HCT116 (cell line): ENCODE results near the gene ERP29. TPM values are rescaled to one million over a fixed set of nuclear protein-coding genes. Genes with fewer than 3 reads are reported as not detected.

Experiments used
- ATAC-seq: fragments of 200-7000 bp; cut with Tn5 transposase; 2 replicates; pipeline ENCODE4 v1.9.1; 2020; ENCODE audit warnings: mild to moderate bottlenecking, moderate library complexity
- BruUV-seq: library from RNA; stranded (reverse); fragments of 400-500 nt; replicated peaks from 2 replicates; lab custom pipeline; 2021; lab: Mats Ljungman, UMichigan
- CTCF ChIA-PET: fragments of 300-600 bp; sonication (Branson Sonifier 250); formaldehyde crosslinking; loops from one replicate; lab custom pipeline; 2021; ENCODE audit warnings: antibody characterized with exemption; lab: Charles Lee
- POLR2A ChIA-PET: fragments of 300-600, 350-600 bp; sonication (Branson Sonifier 250); formaldehyde crosslinking; loops from one replicate; lab custom pipeline; 2021; ENCODE audit warnings: antibody characterized with exemption; lab: Charles Lee
- RAD21 ChIA-PET, 2 experiments: fragments of 300-600 bp; sonication (Branson Sonifier 250); formaldehyde crosslinking; loops; one replicate each; lab custom pipeline; 2023; ENCODE audit warnings: low total read pairs in 2 of 2; ENCODE audit not compliant: uncharacterized antibody in 2 of 2, unreplicated experiment in 2 of 2, low non-redundant PET in 1 of 2; lab: Charles Lee
- DNase-seq: peaks from one replicate; pipeline ENCODE4 v3.0.0-alpha.2; 2010; ENCODE audit warnings: low read depth, low spot score
- H2AFZ ChIP-seq: fragments of 200-600 bp; shearing (Covaris generic), sonication (generic); 2 replicates; pipeline ENCODE4 v1.6.1; 2017; ENCODE audit warnings: low read depth, mixed run types, mixed read lengths, antibody characterized with exemption, low read length; ENCODE audit not compliant: poor library complexity, severe bottlenecking
- H3K27ac ChIP-seq: 2 replicates; pipeline ENCODE4 v1.5.1; 2012; ENCODE audit warnings: low read depth, low read length
- H3K27me3 ChIP-seq: fragments of 200-600 bp; sonication (generic); 2 replicates; pipeline ENCODE4 v1.6.1; 2016; ENCODE audit warnings: mixed run types, low read length, mixed read lengths; ENCODE audit not compliant: insufficient read depth
- H3K36me3 ChIP-seq, 2 experiments: fragments of 200-500 bp in 1 of 2; fragments of 200-600 bp in 1 of 2; sonication (Bioruptor generic) in 1 of 2; sonication (generic) in 1 of 2; 2 replicates each; pipeline versions ENCODE4 v1.5.1 to v1.6.1; 2014 to 2016; ENCODE audit warnings: low read length in 2 of 2, inconsistent platforms in 1 of 2, mixed read lengths in 1 of 2, mixed run types in 1 of 2; ENCODE audit not compliant: insufficient read depth in 2 of 2, control insufficient read depth in 1 of 2
- H3K4me1 ChIP-seq, 2 experiments: fragments of 200-600 bp in 1 of 2; sonication (generic) in 1 of 2; 2 replicates each; pipeline versions ENCODE4 v1.5.1 to v1.6.1; 2012 to 2017; ENCODE audit warnings: low read length in 2 of 2, inconsistent platforms in 1 of 2, mild to moderate bottlenecking in 1 of 2, mixed read lengths in 1 of 2, mixed run types in 1 of 2, moderate library complexity in 1 of 2; ENCODE audit not compliant: insufficient read depth in 2 of 2, control insufficient read depth in 1 of 2
- H3K4me2 ChIP-seq: fragments of 200-600 bp; sonication (generic); 2 replicates; pipeline ENCODE4 v1.6.1; 2017; ENCODE audit warnings: mixed run types, low read length, mixed read lengths
- H3K4me3 ChIP-seq, 2 experiments: fragments of 200-600 bp in 1 of 2; sonication (generic) in 1 of 2; replicated peaks in 1 of 2; 2 replicates each; pipeline ENCODE4 v1.5.1; 2011 to 2016; ENCODE audit warnings: low read length in 2 of 2, control low read depth in 1 of 2, low read depth in 1 of 2, mild to moderate bottlenecking in 1 of 2, mixed read lengths in 1 of 2, mixed run types in 1 of 2
- H3K79me2 ChIP-seq: fragments of 200-600 bp; sonication (generic); 2 replicates; pipeline ENCODE4 v1.6.1; 2017; ENCODE audit warnings: mild to moderate bottlenecking, mixed run types, low read length, moderate library complexity, mixed read lengths; ENCODE audit not compliant: insufficient read depth
- H3K9ac ChIP-seq: fragments of 200-600 bp; sonication (generic); 2 replicates; pipeline ENCODE4 v1.6.1; 2016; ENCODE audit warnings: low read length, mixed read lengths
- H3K9me2 ChIP-seq: fragments of 200-600 bp; sonication (generic), shearing (Covaris generic); 2 replicates; pipeline ENCODE4 v1.6.1; 2017; ENCODE audit warnings: mixed run types, mild to moderate bottlenecking, moderate library complexity; ENCODE audit not compliant: insufficient read depth
- H3K9me3 ChIP-seq, 2 experiments: fragments of 200-500 bp in 1 of 2; fragments of 200-600 bp in 1 of 2; sonication (Bioruptor generic) in 1 of 2; sonication (generic) in 1 of 2; 2 replicates each; pipeline ENCODE4 v1.6.1; 2014 to 2017; ENCODE audit warnings: low read length in 2 of 2, mixed read lengths in 2 of 2, inconsistent platforms in 1 of 2, low read depth in 1 of 2, mild to moderate bottlenecking in 1 of 2, mixed run types in 1 of 2, moderate library complexity in 1 of 2; ENCODE audit not compliant: control insufficient read depth in 1 of 2, insufficient read depth in 1 of 2
- H4K20me1 ChIP-seq: fragments of 200-600 bp; sonication (generic), shearing (Covaris generic); 2 replicates; pipeline ENCODE4 v1.6.1; 2017; ENCODE audit warnings: mixed run types, mild to moderate bottlenecking, moderate library complexity; ENCODE audit not compliant: insufficient read depth
- EGR1 ChIP-seq: IDR thresholded peaks from 2 replicates; pipeline ENCODE4 v1.6.1; 2012; ENCODE audit warnings: low read depth
- ELF1 ChIP-seq: IDR thresholded peaks from 2 replicates; pipeline ENCODE4 v1.6.1; 2012; ENCODE audit warnings: low read depth, borderline replicate concordance
- EZH2phosphoT487 ChIP-seq: fragments of 200-600 bp; IDR thresholded peaks from 2 replicates; pipeline ENCODE4 v1.6.1; 2018; ENCODE audit warnings: antibody characterized with exemption, borderline replicate concordance
- POLR2AphosphoS5 ChIP-seq: IDR thresholded peaks from 2 replicates; pipeline ENCODE4 v1.6.1; 2011; ENCODE audit warnings: mild to moderate bottlenecking, low read depth, low read length, moderate library complexity
- intact Hi-C: fragments of 100-400 bp; cut with micrococcal nuclease; formaldehyde crosslinking; loops from 2 replicates; pipeline ENCODE4 v1.10.0; 2022
- total RNA-seq: library from RNA; stranded (reverse); gene quantifications from one replicate; pipeline ENCODE4 v1.2.1, GENCODE V29; 2021; ENCODE audit not compliant: unreplicated experiment

ERP29 gene
- total RNA-seq, 1 experiment from 2014 or later = 130 TPM

DNA sequence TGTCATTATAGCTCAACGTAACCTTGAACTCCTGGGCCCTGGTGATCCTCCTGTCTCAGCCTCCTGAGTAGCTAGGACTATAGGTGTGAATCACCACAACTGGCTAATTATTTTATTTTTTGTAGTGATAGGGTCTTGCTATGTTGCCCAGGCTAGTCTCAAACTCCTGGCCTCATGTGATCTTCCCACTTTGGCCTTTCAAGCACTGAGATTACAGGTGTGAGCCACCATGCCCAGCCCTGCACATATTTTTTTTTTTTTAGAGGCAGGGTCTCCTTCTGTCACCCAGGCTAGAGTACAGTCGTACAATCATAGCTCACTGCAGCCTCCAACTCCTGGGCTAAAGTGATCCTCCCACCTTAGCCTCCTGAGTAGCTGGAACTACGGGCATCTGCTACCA, 9.2 kb upstream of the ERP29 start:
- Histone ChIP-seq H3K9me3 (no peaks in the 10 kb centered on the region), H3K9ac (no peak overlapping the region), H4K20me1 (no peaks in the 10 kb centered on the region), H3K79me2 (no peaks in the 10 kb centered on the region), H3K9me2 (no peaks in the 10 kb centered on the region), H3K27ac (no peak overlapping the region), H3K36me3 (no peaks in the 10 kb centered on the region), H3K4me2 (no peak overlapping the region), H3K4me1 (peaks cover 11 to 15% of the 10 kb centered on the region in 2 experiments), H3K4me3 (no peak overlapping the region), H3K27me3 (no peaks in the 10 kb centered on the region), H2AFZ (no peak overlapping the region)
- ChIA-PET RAD21 (no interaction called here), POLR2A (interaction anchor here (1.2 to 1.4 kb wide), 2 partner anchors 9 to 11 kb away, joined by 3 read pairs; partner anchors contain the start of genes ERP29 and TMEM116), CTCF (no interaction called here)
- TF ChIP-seq EZH2phosphoT487 (no peak), EGR1 (no peak), POLR2AphosphoS5 (no peak)
- no peak for DNase-seq
- intact Hi-C loops = no loop called here
- no peak for ATAC-seq
- BruUV-seq = no TSS peak

DNA sequence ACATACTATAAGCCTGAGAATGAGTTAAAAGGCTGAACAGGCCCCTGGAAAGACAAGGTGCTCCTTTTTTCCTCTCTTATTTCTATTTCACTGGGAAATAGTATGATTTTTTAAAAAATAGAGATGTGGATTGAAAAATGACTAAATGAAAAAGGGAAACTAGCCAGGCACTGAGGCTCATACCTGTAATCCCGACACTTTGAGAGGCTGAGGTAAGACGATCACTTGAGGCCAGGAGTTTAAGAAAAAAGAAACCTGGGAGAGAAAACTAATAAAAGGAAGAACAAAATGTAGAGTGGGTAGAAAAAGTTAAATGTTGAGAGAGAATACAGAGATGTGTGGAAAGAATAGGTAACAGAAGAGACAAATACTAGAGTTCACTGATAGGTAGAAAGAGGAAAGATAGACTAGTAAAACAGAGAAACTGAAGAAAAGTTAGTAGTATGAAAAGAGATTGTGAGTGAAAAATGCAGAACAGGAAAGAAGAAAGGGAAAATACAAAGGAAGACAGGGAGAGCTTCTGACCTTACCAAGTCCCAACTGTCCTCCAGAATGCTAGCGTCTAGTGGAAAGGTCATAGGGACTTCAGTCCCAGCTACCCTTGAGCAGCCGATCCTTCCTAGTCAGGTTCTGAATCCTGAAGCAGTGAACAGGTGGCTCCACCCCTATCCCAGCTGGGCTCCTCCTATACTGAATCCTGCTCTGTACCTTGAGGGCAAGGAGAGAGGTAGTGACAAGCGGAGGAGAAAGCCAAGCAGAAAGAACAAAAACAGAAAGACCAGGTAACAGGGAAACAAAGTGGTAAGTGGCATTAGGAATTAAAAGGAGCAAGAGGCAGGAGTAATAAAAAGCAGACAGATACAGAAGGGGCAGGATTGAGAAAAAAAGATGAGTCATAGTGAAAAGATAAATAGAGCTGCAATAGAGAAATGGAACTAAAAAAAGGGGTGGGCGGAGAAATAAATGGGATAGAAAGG, 7.5 kb upstream of the ERP29 start:
- DNase-seq (peak; percentile 24), ATAC-seq (peak; percentile 100)
- intact Hi-C loops = no loop called here
- Histone ChIP-seq H2AFZ (peak overlapping the region; percentile 59), H3K4me1 (peaks cover 11 to 12% of the 10 kb centered on the region in 2 experiments), H3K4me2 (peak overlapping the region; percentile 65), H3K27me3 (no peaks in the 10 kb centered on the region), H3K4me3 (peak overlapping the region in 1 of 2 experiments; percentile 17; a peak in 1 of 4 replicates), H3K9ac (0 out of 2 replicates have a peak overlapping the region, but pooled peaks have one; percentile 1), H3K79me2 (no peaks in the 10 kb centered on the region), H3K9me3 (no peaks in the 10 kb centered on the region), H3K36me3 (no peaks in the 10 kb centered on the region), H3K27ac (no peak overlapping the region; the same call in 1 of the 2 replicates), H4K20me1 (no peaks in the 10 kb centered on the region), H3K9me2 (no peaks in the 10 kb centered on the region)
- CTCF ChIA-PET = no interaction called here
- BruUV-seq = no TSS peak
- no peak for TF ChIP-seq ELF1
- TF ChIP-seq POLR2AphosphoS5 = peak; percentile 43
- RAD21 ChIA-PET = no interaction called here
- POLR2A ChIA-PET = interaction anchor here (1.2 kb wide), 1 partner anchor 12 kb away, joined by 3 read pairs; no protein-coding TSS in a partner anchor
